HepG2 (cell line): ENCODE results near the gene FAM241B.

Experiments used
- ARID2 ChIP-seq: sonication (generic); formaldehyde crosslinking; IDR thresholded peaks from 2 replicates; pipeline ENCODE4 v1.8.1; 2022; ENCODE audit warnings: mild to moderate bottlenecking, missing genetic modification reagents, borderline replicate concordance
- CBFB ChIP-seq: sonication (generic); formaldehyde crosslinking; IDR thresholded peaks from 2 replicates; pipeline ENCODE4 v1.4.0; 2020; ENCODE audit warnings: missing genetic modification reagents
- EP300 ChIP-seq, 3 experiments: sonication (generic) in 1 of 3; formaldehyde crosslinking in 1 of 3; IDR thresholded peaks; 2 replicates each; pipeline versions ENCODE4 v1.5.1 to v1.6.1; 2011 to 2020; ENCODE audit warnings: low read depth in 2 of 3, low read length in 2 of 3, borderline replicate concordance in 1 of 3, improper control_type of control experiment in 1 of 3, mild to moderate bottlenecking in 1 of 3, missing genetic modification reagents in 1 of 3, moderate library complexity in 1 of 3
- POLR2A ChIP-seq, 2 experiments: IDR thresholded peaks; 2 replicates each; pipeline ENCODE4 v1.6.1; 2011; ENCODE audit warnings: low read depth in 2 of 2, low read length in 2 of 2, mild to moderate bottlenecking in 1 of 2, moderate library complexity in 1 of 2; ENCODE audit not compliant: insufficient read depth in 1 of 2
- ZNF224 ChIP-seq: sonication (generic); formaldehyde crosslinking; IDR thresholded peaks from 2 replicates; pipeline ENCODE4 v1.5.0; 2020; ENCODE audit warnings: mild to moderate bottlenecking, missing genetic modification reagents
- ZSCAN5A ChIP-seq: sonication (generic); formaldehyde crosslinking; IDR thresholded peaks from 2 replicates; pipeline ENCODE4 v1.8.0; 2022; ENCODE audit warnings: mild to moderate bottlenecking, missing genetic modification reagents, borderline replicate concordance

DNA sequence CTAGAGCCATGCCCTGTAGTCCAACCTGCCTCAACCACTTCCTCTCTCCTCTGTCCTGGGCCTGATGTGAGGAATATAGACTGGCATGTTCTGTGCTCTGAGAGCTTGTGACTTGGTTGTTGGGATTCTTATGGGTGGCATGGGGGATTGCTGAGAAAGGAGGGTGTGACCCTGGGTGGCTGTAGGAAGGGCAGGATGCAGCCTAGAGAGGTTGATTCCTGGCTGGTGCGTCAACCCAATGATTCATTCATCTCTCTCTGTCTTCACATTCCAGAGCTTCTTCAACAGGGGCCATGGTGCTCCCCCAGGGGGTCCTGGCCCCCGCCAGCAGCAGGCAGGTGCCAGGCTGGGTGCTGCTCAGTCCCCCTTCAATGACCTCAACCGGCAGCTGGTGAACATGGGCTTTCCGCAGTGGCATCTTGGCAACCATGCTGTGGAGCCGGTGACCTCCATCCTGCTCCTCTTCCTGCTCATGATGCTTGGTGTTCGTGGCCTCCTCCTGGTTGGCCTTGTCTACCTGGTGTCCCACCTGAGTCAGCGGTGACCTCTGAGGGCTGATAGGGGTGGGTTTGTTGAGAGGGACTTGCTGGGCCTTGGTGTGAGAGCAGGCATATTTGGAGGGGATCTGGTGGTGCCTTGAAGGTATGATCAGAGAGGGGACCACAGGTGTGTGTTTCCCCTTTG, 2.6 kb downstream of the FAM241B start:
- no peak for TF ChIP-seq ZNF224
- TF ChIP-seq CBFB (CRISPR knock-in tag): no peak
- TF ChIP-seq ARID2 (CRISPR knock-in tag): no peak
- no peak for TF ChIP-seq POLR2A (IDR thresholded peaks at IDR 0.05; ENCODE audit: insufficient read depth in 1 of 2, low read depth in 2 of 2, low read length in 2 of 2)
- no peak for TF ChIP-seq ZSCAN5A (CRISPR knock-in tag)
- no peak for TF ChIP-seq EP300 (IDR thresholded peaks at IDR 0.05; ENCODE audit: low read depth in 2 of 2, low read length in 2 of 2)
- no peak for TF ChIP-seq EP300 (CRISPR knock-in tag; IDR thresholded peaks at IDR 0.05; ENCODE audit: borderline replicate concordance)
